Karpas-422 (cell line): Measurements from ENCODE around the gene ZNF124. TPM values are rescaled to one million over a fixed set of nuclear protein-coding genes. Genes with fewer than 3 reads are reported as not detected.

Experiments used
- DNase-seq: peaks from one replicate; pipeline ENCODE4 v3.0.0-alpha.2; 2015
- H2AFZ ChIP-seq: fragments of 200-600 bp; sonication (generic); 2 replicates; pipeline ENCODE4 v1.6.1; 2014; ENCODE audit warnings: antibody characterized with exemption, low read length, mixed read lengths
- H3K27ac ChIP-seq: fragments of 200-600 bp; sonication (generic); 2 replicates; pipeline ENCODE4 v1.5.1; 2014; ENCODE audit warnings: mild to moderate bottlenecking, low read length, moderate library complexity
- H3K27me3 ChIP-seq: fragments of 200-600 bp; sonication (generic); 2 replicates; pipeline ENCODE4 v1.6.1; 2014; ENCODE audit warnings: low read length, mixed read lengths
- H3K36me3 ChIP-seq: fragments of 200-600 bp; sonication (generic); 2 replicates; pipeline ENCODE4 v1.6.1; 2014; ENCODE audit warnings: low read length, mixed read lengths; ENCODE audit not compliant: insufficient read depth
- H3K4me1 ChIP-seq: fragments of 200-600 bp; sonication (generic); 2 replicates; pipeline ENCODE4 v1.6.1; 2014; ENCODE audit warnings: mild to moderate bottlenecking, low read length, mixed read lengths
- H3K4me2 ChIP-seq: fragments of 200-600 bp; sonication (generic); 2 replicates; pipeline ENCODE4 v1.6.1; 2014; ENCODE audit warnings: low read length, low read depth, mild to moderate bottlenecking; ENCODE audit not compliant: poor library complexity, severe bottlenecking
- H3K4me3 ChIP-seq: fragments of 200-600 bp; sonication (generic); 2 replicates; pipeline ENCODE4 v1.5.1; 2014; ENCODE audit warnings: mild to moderate bottlenecking, antibody characterized with exemption, low read length, mixed read lengths
- H3K79me2 ChIP-seq: fragments of 200-600 bp; sonication (generic); 2 replicates; pipeline ENCODE4 v1.6.1; 2014; ENCODE audit warnings: mild to moderate bottlenecking, low read length, mixed read lengths
- H3K9ac ChIP-seq: fragments of 200-600 bp; sonication (generic); 2 replicates; pipeline ENCODE4 v1.6.0; 2014; ENCODE audit warnings: low read length
- H3K9me2 ChIP-seq: fragments of 200-600 bp; sonication (generic), shearing (Covaris generic); replicated peaks from 2 replicates; pipeline ENCODE4 v1.6.0; 2014; ENCODE audit warnings: mild to moderate bottlenecking, low read length, moderate library complexity; ENCODE audit not compliant: insufficient read depth
- H3K9me3 ChIP-seq: fragments of 300-700, 200-600 bp; sonication (generic); 2 replicates; pipeline ENCODE4 v1.6.1; 2014; ENCODE audit warnings: low read length, mixed read lengths
- H4K20me1 ChIP-seq: fragments of 200-600 bp; sonication (generic); 2 replicates; pipeline ENCODE4 v1.6.1; 2014; ENCODE audit warnings: mild to moderate bottlenecking, antibody characterized with exemption, low read length, low read depth; ENCODE audit not compliant: insufficient read depth
- small RNA-seq: library from RNA; depleted of rRNA; stranded (forward); fragments of <200 nt; gene quantifications from one replicate; pipeline ENCODE3, GENCODE V24; 2014
- total RNA-seq: library from RNA; depleted of rRNA; stranded (reverse); fragments of >200 nt; shearing (Covaris generic); gene quantifications from 2 replicates; pipeline ENCODE4 v1.2.3, GENCODE V29; 2014; ENCODE audit warnings: low replicate concordance; rRNA removed

Gene ZNF124
- total RNA-seq, 1 experiment from 2014 or later: 75.6 TPM

GRCh38 chr1:247107694-247108093, 64.1 kb downstream of the ZNF124 start:
- H3K36me3 ChIP-seq: peaks cover 6% of the 10 kb centered on the region
- H3K4me2 ChIP-seq: no peak overlapping the region
- no peak overlapping the region for H3K27ac ChIP-seq
- no peaks in the 10 kb centered on the region for H3K9me2 ChIP-seq
- peaks cover 6% of the 10 kb centered on the region for H3K4me1 ChIP-seq
- H3K4me3 ChIP-seq: no peak overlapping the region
- H3K79me2 ChIP-seq: peaks cover 14% of the 10 kb centered on the region
- peaks cover 8% of the 10 kb centered on the region for H3K9me3 ChIP-seq
- H3K9ac ChIP-seq: no peak overlapping the region
- peak; percentile 32 for DNase-seq
- H4K20me1 ChIP-seq: no peaks in the 10 kb centered on the region
- H3K27me3 ChIP-seq: no peaks in the 10 kb centered on the region
- H2AFZ ChIP-seq: no peak overlapping the region

GRCh38 chr1:247105966-247106365, 65.9 kb downstream of the ZNF124 start:
- Histone ChIP-seq H2AFZ (no peak overlapping the region), H3K9me3 (peaks cover 24% of the 10 kb centered on the region), H3K36me3 (peaks cover 23% of the 10 kb centered on the region), H4K20me1 (no peaks in the 10 kb centered on the region), H3K9me2 (no peaks in the 10 kb centered on the region), H3K9ac (no peak overlapping the region), H3K79me2 (peaks cover 32% of the 10 kb centered on the region), H3K4me2 (no peak overlapping the region), H3K4me3 (no peak overlapping the region), H3K4me1 (peaks cover 6% of the 10 kb centered on the region), H3K27ac (no peak overlapping the region), H3K27me3 (no peaks in the 10 kb centered on the region)
- DNase-seq: no peak

Small RNA genes lying within 50 kb of the gene (small RNA-seq; reads per million reads assigned to genes)
- gene AL390728.3 (not detected), gene RNA5SP82 (not detected)

Other genes starting within 250 kb of the ZNF124 start
- 32.6 and 44.2 TPM in 2 replicates for gene AHCTF1, start 240.1 kb downstream of the ZNF124 start, total RNA-seq
- 0.63 and 6.6 TPM in 2 replicates for gene ZNF695, start 164.0 kb downstream of the ZNF124 start, total RNA-seq
- gene ZNF670, start 93.2 kb downstream of the ZNF124 start, total RNA-seq: 5.7 and 20.0 TPM in 2 replicates
- 8.4 and 22.3 TPM in 2 replicates for gene ZNF669, start 67.7 kb downstream of the ZNF124 start, total RNA-seq
- gene VN1R5, start 84.1 kb upstream of the ZNF124 start, total RNA-seq: not detected in 2 replicates
- 28.6 and 75.1 TPM in 2 replicates for gene ZNF496, start 159.8 kb upstream of the ZNF124 start, total RNA-seq
- not detected in 2 replicates for gene NLRP3, start 244.2 kb upstream of the ZNF124 start, total RNA-seq